AG04450 (cell line): ENCODE results near the gene LEUTX. TPM values are rescaled to one million over a fixed set of nuclear protein-coding genes. Genes with fewer than 3 reads are reported as not detected.

Experiments
- CTCF ChIA-PET: fragments of 300-600, 350-600 bp; formaldehyde crosslinking; extraction: SDS; loops from one replicate; lab custom pipeline; 2022; ENCODE audit warnings: antibody characterized with exemption, inconsistent platforms; lab: Charles Lee
- POLR2A ChIA-PET: fragments of 350-600 bp; formaldehyde crosslinking; extraction: SDS; loops from one replicate; lab custom pipeline; 2021; ENCODE audit warnings: antibody characterized with exemption, inconsistent platforms; lab: Yijun Ruan, JAX
- DNase-seq: peaks from one replicate; pipeline ENCODE4 v3.0.0-alpha.2; 2011; ENCODE audit warnings: low read depth, low spot score
- H3K27ac ChIP-seq: one replicate; pipeline ENCODE4 v1.5.1; 2012; ENCODE audit warnings: low read depth, low read length, control low read depth
- H3K27me3 ChIP-seq: one replicate; pipeline ENCODE4 v1.6.0; 2012; ENCODE audit warnings: low read length; ENCODE audit not compliant: control insufficient read depth, insufficient read depth
- H3K4me3 ChIP-seq: 2 replicates; pipeline ENCODE4 v1.5.1; 2011; ENCODE audit warnings: mild to moderate bottlenecking, low read depth, low read length, control low read depth
- H3K9me3 ChIP-seq: 2 replicates; pipeline ENCODE4 v1.5.1; 2012; ENCODE audit warnings: low read length; ENCODE audit not compliant: control insufficient read depth, insufficient read depth
- CTCF ChIP-seq: IDR thresholded peaks from 2 replicates; pipeline ENCODE4 v1.5.1; 2011; ENCODE audit warnings: low read depth, low read length, control low read depth, inconsistent platforms
- polyA plus RNA-seq: library from polyadenylated mRNA; depleted of rRNA; stranded (reverse); fragments of >200 nt; gene quantifications from 2 replicates; pipeline ENCODE4 v1.2.3, GENCODE V29; 2011

LEUTX gene
- polyA plus RNA-seq, 1 experiment: not detected

- ChIA-PET CTCF (interaction anchor here (2.9 kb wide), 1 partner anchor 16 kb away, joined by 30 read pairs; no protein-coding TSS in a partner anchor), POLR2A (no interaction called here)
- no peak for TF ChIP-seq CTCF
- Histone ChIP-seq H3K9me3 (no peaks in the 10 kb centered on the region; the same call in 1 of the 2 replicates), H3K27me3 (no peaks in the 10 kb centered on the region), H3K4me3 (no peak overlapping the region), H3K27ac (no peak overlapping the region)
- DNase-seq: no peak
Measured at GRCh38 chr19:39827216-39827615, 48.6 kb downstream of the LEUTX start.

- no peak for TF ChIP-seq CTCF
- ChIA-PET CTCF (interaction anchor here (2.9 kb wide), 1 partner anchor 15 kb away, joined by 30 read pairs; no protein-coding TSS in a partner anchor), POLR2A (no interaction called here)
- no peak for DNase-seq
- no peaks in the 10 kb centered on the region; the same call in 1 of the 2 replicates for H3K9me3 ChIP-seq
- H3K4me3 ChIP-seq: no peak overlapping the region
- H3K27me3 ChIP-seq: no peaks in the 10 kb centered on the region
- H3K27ac ChIP-seq: no peak overlapping the region
Measured at GRCh38 chr19:39828015-39828653, 49.5 kb downstream of the LEUTX start.

- no peaks in the 10 kb centered on the region; the same call in 1 of the 2 replicates for H3K9me3 ChIP-seq
- ChIA-PET POLR2A (no interaction called here), CTCF (interaction anchor here (2.9 kb wide), 1 partner anchor 15 kb away, joined by 30 read pairs; no protein-coding TSS in a partner anchor)
- DNase-seq: no peak
- no peak overlapping the region for H3K4me3 ChIP-seq
- no peak for TF ChIP-seq CTCF
- no peaks in the 10 kb centered on the region for H3K27me3 ChIP-seq
- H3K27ac ChIP-seq: no peak overlapping the region
Measured at GRCh38 chr19:39828654-39829032, 50.0 kb downstream of the LEUTX start.

- Histone ChIP-seq H3K27ac (no peak overlapping the region), H3K9me3 (no peaks in the 10 kb centered on the region; the same call in 1 of the 2 replicates), H3K27me3 (no peaks in the 10 kb centered on the region), H3K4me3 (no peak overlapping the region)
- no peak for DNase-seq
- POLR2A ChIA-PET: no interaction called here
- CTCF ChIA-PET: interaction anchor here (2.9 kb wide), 1 partner anchor 14 kb away, joined by 30 read pairs; no protein-coding TSS in a partner anchor
- TF ChIP-seq CTCF: no peak
Measured at GRCh38 chr19:39829702-39830275, 51.1 kb downstream of the LEUTX start.

GRCh38 chr19:39830406-39830805 lies 51.8 kb downstream of the LEUTX start:
- no peak for DNase-seq
- ChIA-PET CTCF (interaction anchor here (0.9 kb wide), 1 partner anchor 13 kb away, joined by 5 read pairs; no protein-coding TSS in a partner anchor), POLR2A (no interaction called here)
- Histone ChIP-seq H3K27ac (no peak overlapping the region), H3K27me3 (no peaks in the 10 kb centered on the region), H3K9me3 (no peaks in the 10 kb centered on the region; the same call in 1 of the 2 replicates), H3K4me3 (no peak overlapping the region)
- TF ChIP-seq CTCF: no peak
